A172 (cell line): ENCODE results near the gene NIP7. TPM values are rescaled to one million over a fixed set of nuclear protein-coding genes. Genes with fewer than 3 reads are reported as not detected.
"Not testable (repeated sequence)": the region's sequence is repeated elsewhere in the genome, so short reads cannot be mapped to it uniquely, and the experiment has no call there.

Experiments
- DNase-seq: peaks from one replicate; pipeline ENCODE4 v3.0.0-alpha.2; 2015; ENCODE audit warnings: low spot score
- total RNA-seq: library from RNA; depleted of rRNA; stranded (reverse); fragments of >200 nt; shearing (Covaris generic); gene quantifications from 2 replicates; pipeline ENCODE4 v1.2.3, GENCODE V29; 2014; rRNA removed

The NIP7 gene
- 42.0 and 48.2 TPM in 2 replicates for total RNA-seq

- DNase-seq: peak; percentile 98
Measured at GRCh38 chr16:69339289-69340094, at the start of gene NIP7, which contains the start of gene COG8. Gene NIP7, plus strand, starts transcription at chr16:69339772. Its CDS starts 58 bp downstream, at chr16:69339830. Gene COG8, minus strand, starts transcription at chr16:69339564. Its CDS starts 12 bp downstream, at chr16:69339552.

GRCh38 chr16:69291657-69292056 is 47.9 kb upstream of the NIP7 start:
- DNase-seq: not testable (repeated sequence)

- no peak for DNase-seq
Measured at GRCh38 chr16:69293401-69293800, 46.2 kb upstream of the NIP7 start.

- no peak for DNase-seq
Measured at GRCh38 chr16:69294051-69294450, 45.5 kb upstream of the NIP7 start.

GRCh38 chr16:69296771-69297170 is 42.8 kb upstream of the NIP7 start:
- DNase-seq: not testable (repeated sequence)

- DNase-seq: no peak
Measured at GRCh38 chr16:69298261-69298660, 41.3 kb upstream of the NIP7 start.

- no peak for DNase-seq
Measured at GRCh38 chr16:69301187-69301586, 38.4 kb upstream of the NIP7 start.

GRCh38 chr16:69301861-69302260 is 37.7 kb upstream of the NIP7 start:
- DNase-seq: no peak

- no peak for DNase-seq
Measured at GRCh38 chr16:69302301-69302700, 37.3 kb upstream of the NIP7 start.

GRCh38 chr16:69306031-69306430 is 33.5 kb upstream of the NIP7 start:
- DNase-seq: no peak

- DNase-seq: no peak
Measured at GRCh38 chr16:69307091-69307490, 32.5 kb upstream of the NIP7 start.

GRCh38 chr16:69307856-69308255 is 31.7 kb upstream of the NIP7 start:
- DNase-seq: no peak

- no peak for DNase-seq
Measured at GRCh38 chr16:69309316-69309715, 30.3 kb upstream of the NIP7 start.

GRCh38 chr16:69310653-69311532 is 28.7 kb upstream of the NIP7 start, which contains the start of gene VPS4A:
Gene VPS4A, plus strand, starts transcription at chr16:69311350. Its CDS starts 162 bp downstream, at chr16:69311512.
- peak; percentile 88 for DNase-seq

- peak; percentile 30 for DNase-seq
Measured at GRCh38 chr16:69311533-69312387, 27.8 kb upstream of the NIP7 start.

- no peak for DNase-seq
Measured at GRCh38 chr16:69313469-69313868, 26.1 kb upstream of the NIP7 start.

- no peak for DNase-seq
Measured at GRCh38 chr16:69314534-69314933, 25.0 kb upstream of the NIP7 start.

GRCh38 chr16:69315486-69316311 is 23.9 kb upstream of the NIP7 start:
- DNase-seq: no peak

- DNase-seq: no peak
Measured at GRCh38 chr16:69316595-69317034, 23.0 kb upstream of the NIP7 start.

- no peak for DNase-seq
Measured at GRCh38 chr16:69318177-69318910, 21.2 kb upstream of the NIP7 start.
